Panc1 (cell line): ENCODE results near the gene ARID2. TPM values are rescaled to one million over a fixed set of nuclear protein-coding genes. Genes with fewer than 3 reads are reported as not detected.

Experiments used
- ATAC-seq: fragments of 200-7000 bp; cut with Tn5 transposase; 2 replicates; pipeline ENCODE4 v1.9.1; 2020; ENCODE audit warnings: mild to moderate bottlenecking, moderate library complexity
- BruUV-seq: library from RNA; stranded (reverse); fragments of 400-500 nt; replicated peaks from 2 replicates; lab custom pipeline; 2021; lab: Mats Ljungman, UMichigan
- CTCF ChIA-PET: fragments of 300-600 bp; sonication (Branson Sonifier 250); formaldehyde crosslinking; loops from one replicate; lab custom pipeline; 2022; ENCODE audit warnings: antibody characterized with exemption; lab: Charles Lee
- POLR2A ChIA-PET: fragments of 300-600 bp; sonication (Branson Sonifier 250); formaldehyde crosslinking; loops from one replicate; lab custom pipeline; 2022; ENCODE audit warnings: antibody characterized with exemption; lab: Charles Lee
- DNase-seq: peaks from one replicate; pipeline ENCODE4 v3.0.0-alpha.2; 2010; ENCODE audit warnings: low read depth, low spot score
- H3K27ac ChIP-seq: 2 replicates; pipeline ENCODE4 v1.5.1; 2011; ENCODE audit warnings: mild to moderate bottlenecking, low read length, inconsistent platforms
- H3K27me3 ChIP-seq: fragments of 200-500 bp; sonication (Bioruptor generic); 2 replicates; pipeline ENCODE4 v1.6.0; 2014; ENCODE audit warnings: low read length, inconsistent platforms; ENCODE audit not compliant: control insufficient read depth, insufficient read depth
- H3K36me3 ChIP-seq: fragments of 200-500 bp; sonication (Bioruptor generic); 2 replicates; pipeline ENCODE4 v1.5.1; 2014; ENCODE audit warnings: inconsistent platforms, mild to moderate bottlenecking, low read length, moderate library complexity; ENCODE audit not compliant: control insufficient read depth, insufficient read depth
- H3K4me1 ChIP-seq: 2 replicates; pipeline ENCODE4 v1.5.1; 2011; ENCODE audit warnings: inconsistent platforms, mild to moderate bottlenecking, low read length, moderate library complexity; ENCODE audit not compliant: control insufficient read depth, insufficient read depth
- H3K4me3 ChIP-seq, 2 experiments: 2 replicates each; pipeline ENCODE4 v1.5.1; 2011 to 2012; ENCODE audit warnings: low read depth in 2 of 2, low read length in 2 of 2, mild to moderate bottlenecking in 2 of 2, inconsistent platforms in 1 of 2, moderate library complexity in 1 of 2
- H3K9me3 ChIP-seq: fragments of 200-500 bp; sonication (Bioruptor generic); 2 replicates; pipeline ENCODE4 v1.5.1; 2014; ENCODE audit warnings: low read depth, mild to moderate bottlenecking, inconsistent platforms, low read length, moderate library complexity; ENCODE audit not compliant: control insufficient read depth, insufficient read depth
- POLR2AphosphoS5 ChIP-seq: IDR thresholded peaks from 2 replicates; pipeline ENCODE4 v1.6.1; 2012; ENCODE audit warnings: mild to moderate bottlenecking, low read depth, low read length, moderate library complexity
- SIN3A ChIP-seq: IDR thresholded peaks from 2 replicates; pipeline ENCODE4 v1.6.1; 2012; ENCODE audit warnings: low read depth, mild to moderate bottlenecking, low read length, moderate library complexity, borderline replicate concordance; ENCODE audit not compliant: insufficient read depth
- TCF7L2 ChIP-seq: IDR thresholded peaks from 2 replicates; pipeline ENCODE4 v1.6.1; 2011; ENCODE audit warnings: mild to moderate bottlenecking, low read depth, low read length, inconsistent platforms
- in situ Hi-C: cut with HindIII; loops from 2 replicates; pipeline ENCODE4 v1.10.0; 2016; ENCODE audit warnings: low sequenced_read_pairs, low pct_unique_long_range_greater_than_20kb
- intact Hi-C: fragments of 100-400 bp; cut with micrococcal nuclease; formaldehyde crosslinking; loops from one replicate; pipeline ENCODE4 v1.10.0; 2022; ENCODE audit not compliant: unreplicated experiment
- total RNA-seq: library from RNA; stranded (reverse); gene quantifications from one replicate; pipeline ENCODE4 v1.2.1, GENCODE V29; 2021; ENCODE audit not compliant: unreplicated experiment
- TF ChIP-seq, protein P1 (sequence below), 2 experiments: IDR thresholded peaks; 2 replicates each; pipeline ENCODE4 v1.6.1; 2011 to 2012; ENCODE audit warnings: low read depth in 2 of 2, control low read depth in 1 of 2, low read length in 1 of 2, mild to moderate bottlenecking in 1 of 2, moderate library complexity in 1 of 2; ENCODE audit not compliant: insufficient read depth in 1 of 2
- TF ChIP-seq, protein P2 (sequence below): fragments of 450-650 bp; IDR thresholded peaks from 2 replicates; pipeline ENCODE4 v1.5.1; 2017; ENCODE audit warnings: mild to moderate bottlenecking

Gene ARID2
- total RNA-seq, 1 experiment from 2014 or later = 39.5 TPM

DNA sequence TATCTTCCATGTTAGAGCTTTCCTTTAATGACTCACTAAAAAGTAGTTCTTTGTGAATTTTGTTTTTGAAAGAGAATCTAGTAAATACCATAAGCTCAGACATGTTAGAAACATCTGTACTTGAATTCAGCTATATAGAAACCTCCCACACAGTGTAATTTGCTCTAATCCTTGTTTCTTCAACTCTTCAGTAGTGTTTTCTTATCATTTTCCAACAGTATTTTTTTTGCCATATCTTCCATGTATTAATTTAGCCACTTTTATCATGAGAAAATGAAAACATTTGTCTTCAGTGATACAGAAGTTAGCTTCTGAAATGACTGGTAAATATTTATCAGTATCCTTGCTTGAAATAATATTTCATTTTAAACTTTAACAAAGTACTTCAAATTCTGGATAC, 73.6 kb downstream of the ARID2 start:
- Histone ChIP-seq H3K9me3 (no peaks in the 10 kb centered on the region), H3K36me3 (no peaks in the 10 kb centered on the region; the same call in 1 of the 2 replicates), H3K4me1 (no peaks in the 10 kb centered on the region), H3K27me3 (no peaks in the 10 kb centered on the region), H3K27ac (no peak overlapping the region), H3K4me3 (no peak overlapping the region)
- POLR2A ChIA-PET = no interaction called here
- DNase-seq = no peak
- TF ChIP-seq POLR2AphosphoS5 (no peak), TCF7L2 (no peak), SIN3A (no peak)
- TF ChIP-seq, protein P1, sequence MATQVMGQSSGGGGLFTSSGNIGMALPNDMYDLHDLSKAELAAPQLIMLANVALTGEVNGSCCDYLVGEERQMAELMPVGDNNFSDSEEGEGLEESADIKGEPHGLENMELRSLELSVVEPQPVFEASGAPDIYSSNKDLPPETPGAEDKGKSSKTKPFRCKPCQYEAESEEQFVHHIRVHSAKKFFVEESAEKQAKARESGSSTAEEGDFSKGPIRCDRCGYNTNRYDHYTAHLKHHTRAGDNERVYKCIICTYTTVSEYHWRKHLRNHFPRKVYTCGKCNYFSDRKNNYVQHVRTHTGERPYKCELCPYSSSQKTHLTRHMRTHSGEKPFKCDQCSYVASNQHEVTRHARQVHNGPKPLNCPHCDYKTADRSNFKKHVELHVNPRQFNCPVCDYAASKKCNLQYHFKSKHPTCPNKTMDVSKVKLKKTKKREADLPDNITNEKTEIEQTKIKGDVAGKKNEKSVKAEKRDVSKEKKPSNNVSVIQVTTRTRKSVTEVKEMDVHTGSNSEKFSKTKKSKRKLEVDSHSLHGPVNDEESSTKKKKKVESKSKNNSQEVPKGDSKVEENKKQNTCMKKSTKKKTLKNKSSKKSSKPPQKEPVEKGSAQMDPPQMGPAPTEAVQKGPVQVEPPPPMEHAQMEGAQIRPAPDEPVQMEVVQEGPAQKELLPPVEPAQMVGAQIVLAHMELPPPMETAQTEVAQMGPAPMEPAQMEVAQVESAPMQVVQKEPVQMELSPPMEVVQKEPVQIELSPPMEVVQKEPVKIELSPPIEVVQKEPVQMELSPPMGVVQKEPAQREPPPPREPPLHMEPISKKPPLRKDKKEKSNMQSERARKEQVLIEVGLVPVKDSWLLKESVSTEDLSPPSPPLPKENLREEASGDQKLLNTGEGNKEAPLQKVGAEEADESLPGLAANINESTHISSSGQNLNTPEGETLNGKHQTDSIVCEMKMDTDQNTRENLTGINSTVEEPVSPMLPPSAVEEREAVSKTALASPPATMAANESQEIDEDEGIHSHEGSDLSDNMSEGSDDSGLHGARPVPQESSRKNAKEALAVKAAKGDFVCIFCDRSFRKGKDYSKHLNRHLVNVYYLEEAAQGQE (IDR thresholded peaks at IDR 0.05; ENCODE audit: insufficient read depth in 1 of 2, low read depth in 2 of 2, low read length in 1 of 2) = no peak
- TF ChIP-seq, protein P2, sequence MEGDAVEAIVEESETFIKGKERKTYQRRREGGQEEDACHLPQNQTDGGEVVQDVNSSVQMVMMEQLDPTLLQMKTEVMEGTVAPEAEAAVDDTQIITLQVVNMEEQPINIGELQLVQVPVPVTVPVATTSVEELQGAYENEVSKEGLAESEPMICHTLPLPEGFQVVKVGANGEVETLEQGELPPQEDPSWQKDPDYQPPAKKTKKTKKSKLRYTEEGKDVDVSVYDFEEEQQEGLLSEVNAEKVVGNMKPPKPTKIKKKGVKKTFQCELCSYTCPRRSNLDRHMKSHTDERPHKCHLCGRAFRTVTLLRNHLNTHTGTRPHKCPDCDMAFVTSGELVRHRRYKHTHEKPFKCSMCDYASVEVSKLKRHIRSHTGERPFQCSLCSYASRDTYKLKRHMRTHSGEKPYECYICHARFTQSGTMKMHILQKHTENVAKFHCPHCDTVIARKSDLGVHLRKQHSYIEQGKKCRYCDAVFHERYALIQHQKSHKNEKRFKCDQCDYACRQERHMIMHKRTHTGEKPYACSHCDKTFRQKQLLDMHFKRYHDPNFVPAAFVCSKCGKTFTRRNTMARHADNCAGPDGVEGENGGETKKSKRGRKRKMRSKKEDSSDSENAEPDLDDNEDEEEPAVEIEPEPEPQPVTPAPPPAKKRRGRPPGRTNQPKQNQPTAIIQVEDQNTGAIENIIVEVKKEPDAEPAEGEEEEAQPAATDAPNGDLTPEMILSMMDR = no peak
- BruUV-seq = no TSS peak
- in situ Hi-C loops (no loop called here), intact Hi-C loops (no loop called here)
- no peak for ATAC-seq
- CTCF ChIA-PET = no interaction called here

DNA sequence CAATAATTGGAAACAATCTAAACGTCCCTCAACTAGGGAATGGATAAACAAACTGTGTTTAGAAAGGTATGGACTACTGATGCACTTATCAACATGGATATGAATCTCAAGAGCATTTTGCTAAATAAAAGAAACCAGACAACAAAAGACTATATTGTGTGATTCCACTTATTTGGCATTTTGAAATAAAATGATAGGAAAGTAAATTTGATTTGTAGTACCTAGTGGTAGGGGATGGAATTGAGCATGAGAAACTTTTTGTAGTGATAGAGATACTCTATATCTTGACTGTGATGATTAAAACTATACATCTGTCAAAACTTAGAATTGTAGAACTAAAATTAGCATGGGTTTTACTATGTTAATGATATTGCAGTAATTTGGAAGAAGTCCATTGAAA, 87.1 kb downstream of the ARID2 start:
- BruUV-seq = no TSS peak
- TF ChIP-seq, protein P2 = no peak; the same call in 1 of the 2 replicates
- TF ChIP-seq, protein P1 (IDR thresholded peaks at IDR 0.05; ENCODE audit: insufficient read depth in 1 of 2, low read depth in 2 of 2, low read length in 1 of 2) = no peak
- TF ChIP-seq SIN3A = no peak
- no peak for TF ChIP-seq POLR2AphosphoS5
- no peak for TF ChIP-seq TCF7L2
- Histone ChIP-seq H3K4me3 (no peak overlapping the region), H3K27me3 (no peaks in the 10 kb centered on the region), H3K9me3 (no peaks in the 10 kb centered on the region), H3K36me3 (peaks cover 13% of the 10 kb centered on the region), H3K4me1 (no peaks in the 10 kb centered on the region), H3K27ac (no peak overlapping the region)
- ChIA-PET POLR2A (no interaction called here), CTCF (no interaction called here)
- intact Hi-C loops = no loop called here
- ATAC-seq (no peak), DNase-seq (no peak)
- in situ Hi-C loops = no loop called here
